Medulla oblongata (tissue), 1 donor: Measurements from ENCODE around the gene DHRS7B.
"Not testable (repeated sequence)": the region's sequence is repeated elsewhere in the genome, so short reads cannot be mapped to it uniquely, and the experiment has no call there.

Source experiments
- DNase-seq: peaks from one replicate; pipeline ENCODE4 v3.0.0-alpha.2; 2015; ENCODE audit errors: extremely low spot score

The DHRS7B gene

GRCh38 chr17:21210411-21211076 lies 83.8 kb downstream of the DHRS7B start:
- DNase-seq: no peak

- no peak for DNase-seq
Observed at GRCh38 chr17:21211825-21212479, 85.2 kb downstream of the DHRS7B start.

GRCh38 chr17:21212826-21213637 lies 86.3 kb downstream of the DHRS7B start:
- DNase-seq: peak; percentile 8

- DNase-seq: no peak
Observed at GRCh38 chr17:21213638-21214014, 86.9 kb downstream of the DHRS7B start.

GRCh38 chr17:21214015-21214776 lies 87.4 kb downstream of the DHRS7B start, which contains the start of gene TMEM11:
Gene TMEM11 (minus strand): TSS chr17:21214161. CDS start chr17:21214152, 9 bp downstream.
- peak; percentile 97 for DNase-seq

- DNase-seq: no peak
Observed at GRCh38 chr17:21214777-21215541, 88.2 kb downstream of the DHRS7B start.

GRCh38 chr17:21215935-21216334 lies 89.2 kb downstream of the DHRS7B start:
- DNase-seq: no peak

- DNase-seq: no peak
Observed at GRCh38 chr17:21217346-21217745, 90.6 kb downstream of the DHRS7B start.

GRCh38 chr17:21218101-21218500 lies 91.3 kb downstream of the DHRS7B start:
- DNase-seq: no peak

GRCh38 chr17:21218831-21219380 lies 92.1 kb downstream of the DHRS7B start:
- no peak for DNase-seq

- DNase-seq: no peak
Observed at GRCh38 chr17:21223086-21223485, 96.3 kb downstream of the DHRS7B start.

- DNase-seq: not testable (repeated sequence)
Observed at GRCh38 chr17:21227277-21227676, 100.5 kb downstream of the DHRS7B start.

- DNase-seq: no peak
Observed at GRCh38 chr17:21228111-21228510, 101.3 kb downstream of the DHRS7B start.

GRCh38 chr17:21228845-21229244 lies 102.1 kb downstream of the DHRS7B start:
- no peak for DNase-seq

- no peak for DNase-seq
Observed at GRCh38 chr17:21231533-21231932, 104.8 kb downstream of the DHRS7B start.

- DNase-seq: no peak
Observed at GRCh38 chr17:21232033-21232749, 105.4 kb downstream of the DHRS7B start.

- no peak for DNase-seq
Observed at GRCh38 chr17:21233581-21234347, 107.0 kb downstream of the DHRS7B start.

- no peak for DNase-seq
Observed at GRCh38 chr17:21235921-21236320, 109.2 kb downstream of the DHRS7B start.

- peak; percentile 14 for DNase-seq
Observed at GRCh38 chr17:21239680-21240368, 113.1 kb downstream of the DHRS7B start.
